ENCODE measurements around the gene FOXD2.

FOXD2 gene

GRCh38 chr1:47437447-47438164, at the start of gene FOXD2:
Gene FOXD2, plus strand, starts transcription at chr1:47438044. Its CDS starts 92 bp downstream, at chr1:47438136.
- DNase-seq: peak; percentile 87 to 93
- TF ChIP-seq GATA1 (IDR thresholded peaks at IDR 0.05; ENCODE audit: low read depth, low read length) (no peak), POLR2A (IDR thresholded peaks at IDR 0.05; ENCODE audit: low read length) (peak; percentile 44)

- DNase-seq: peak; percentile 55 to 66
- TF ChIP-seq GATA1 (IDR thresholded peaks at IDR 0.05; ENCODE audit: low read depth, low read length) (no peak), POLR2A (IDR thresholded peaks at IDR 0.05; ENCODE audit: low read length) (no peak)
Measured at GRCh38 chr1:47388891-47389238, 49.0 kb upstream of the FOXD2 start.

- no peak for DNase-seq
- TF ChIP-seq GATA1 (IDR thresholded peaks at IDR 0.05; ENCODE audit: low read depth, low read length) (no peak), POLR2A (IDR thresholded peaks at IDR 0.05; ENCODE audit: low read length) (no peak)
Measured at GRCh38 chr1:47389731-47390130, 48.1 kb upstream of the FOXD2 start.

- TF ChIP-seq GATA1 (IDR thresholded peaks at IDR 0.05; ENCODE audit: low read depth, low read length) (no peak), POLR2A (IDR thresholded peaks at IDR 0.05; ENCODE audit: low read length) (no peak)
- DNase-seq: no peak
Measured at GRCh38 chr1:47390843-47391242, 47.0 kb upstream of the FOXD2 start.

GRCh38 chr1:47393141-47393540, 44.7 kb upstream of the FOXD2 start:
- DNase-seq: no peak
- TF ChIP-seq GATA1 (IDR thresholded peaks at IDR 0.05; ENCODE audit: low read depth, low read length) (no peak), POLR2A (IDR thresholded peaks at IDR 0.05; ENCODE audit: low read length) (no peak)

GRCh38 chr1:47395433-47395832, 42.4 kb upstream of the FOXD2 start:
- no peak for TF ChIP-seq GATA1 (IDR thresholded peaks at IDR 0.05; ENCODE audit: low read depth, low read length)
- no peak for DNase-seq

GRCh38 chr1:47396671-47397196, 41.1 kb upstream of the FOXD2 start:
- TF ChIP-seq POLR2A (IDR thresholded peaks at IDR 0.05; ENCODE audit: low read length): no peak
- no peak for TF ChIP-seq GATA1 (IDR thresholded peaks at IDR 0.05; ENCODE audit: low read depth, low read length)
- no peak for DNase-seq

GRCh38 chr1:47399138-47399845, 38.6 kb upstream of the FOXD2 start:
- no peak for DNase-seq
- TF ChIP-seq GATA1 (IDR thresholded peaks at IDR 0.05; ENCODE audit: low read depth, low read length) (no peak), POLR2A (IDR thresholded peaks at IDR 0.05; ENCODE audit: low read length) (no peak)

GRCh38 chr1:47399846-47400155, 38.0 kb upstream of the FOXD2 start:
- DNase-seq: no peak
- TF ChIP-seq GATA1 (IDR thresholded peaks at IDR 0.05; ENCODE audit: low read depth, low read length) (no peak), POLR2A (IDR thresholded peaks at IDR 0.05; ENCODE audit: low read length) (no peak)

GRCh38 chr1:47401761-47402160, 36.1 kb upstream of the FOXD2 start:
- no peak for TF ChIP-seq GATA1 (IDR thresholded peaks at IDR 0.05; ENCODE audit: low read depth, low read length)
- no peak for TF ChIP-seq POLR2A (IDR thresholded peaks at IDR 0.05; ENCODE audit: low read length)
- no peak for DNase-seq

GRCh38 chr1:47402591-47402990, 35.3 kb upstream of the FOXD2 start:
- DNase-seq: no peak

GRCh38 chr1:47403321-47403910, 34.4 kb upstream of the FOXD2 start:
- no peak for TF ChIP-seq POLR2A (IDR thresholded peaks at IDR 0.05; ENCODE audit: low read length)
- TF ChIP-seq GATA1 (IDR thresholded peaks at IDR 0.05; ENCODE audit: low read depth, low read length): no peak
- no peak for DNase-seq

More at GRCh38 chr1:47402591-47402990, 35.3 kb upstream of the FOXD2 start:
- no peak for TF ChIP-seq POLR2A (IDR thresholded peaks at IDR 0.05; ENCODE audit: low read length)

GRCh38 chr1:47405697-47406096, 32.1 kb upstream of the FOXD2 start:
- peak; percentile 9 to 27 for DNase-seq
- TF ChIP-seq POLR2A (IDR thresholded peaks at IDR 0.05; ENCODE audit: low read length): no peak
- TF ChIP-seq GATA1 (IDR thresholded peaks at IDR 0.05; ENCODE audit: low read depth, low read length): no peak

GRCh38 chr1:47406966-47407365, 30.9 kb upstream of the FOXD2 start:
- DNase-seq: no peak
- no peak for TF ChIP-seq POLR2A (IDR thresholded peaks at IDR 0.05; ENCODE audit: low read length)
- TF ChIP-seq GATA1 (IDR thresholded peaks at IDR 0.05; ENCODE audit: low read depth, low read length): no peak

- no peak for DNase-seq
- no peak for TF ChIP-seq GATA1 (IDR thresholded peaks at IDR 0.05; ENCODE audit: low read depth, low read length)
- no peak for TF ChIP-seq POLR2A (IDR thresholded peaks at IDR 0.05; ENCODE audit: low read length)
Measured at GRCh38 chr1:47407481-47407880, 30.4 kb upstream of the FOXD2 start.
